Measurements from ENCODE around the gene TRIM15. TPM values are rescaled to one million over a fixed set of nuclear protein-coding genes. Genes with fewer than 3 reads are reported as not detected.

TRIM15 gene
- total RNA-seq, 2 donors from 2014 or later: 0.52 TPM; not detected in 1

GRCh38 chr6:30122515-30122914 is 40.8 kb upstream of the TRIM15 start:
- H3K27ac ChIP-seq: no peak overlapping the region
- H3K4me1 ChIP-seq: peaks cover under 1% of the 10 kb centered on the region
- H3K36me3 ChIP-seq (replicated peaks in 1 of 2; ENCODE audit: insufficient read depth in 1 of 2, low read depth in 2 of 2): no peaks in the 10 kb centered on the region
- peaks cover 0 to under 1% of the 10 kb centered on the region in 2 donors for H3K27me3 ChIP-seq
- H3K9me3 ChIP-seq: no peaks in the 10 kb centered on the region
- intact Hi-C loops (cut with DNase I): no loop called here
- WGBS, 2 donors: 22 to 53% methylated on average over 2 of the region's 2 CpGs
- DNase-seq: no peak
- no peak overlapping the region for H3K4me3 ChIP-seq
- no peak for ATAC-seq
- TF ChIP-seq POLR2A (IDR thresholded peaks at IDR 0.05): no peak
- TF ChIP-seq, protein P1, sequence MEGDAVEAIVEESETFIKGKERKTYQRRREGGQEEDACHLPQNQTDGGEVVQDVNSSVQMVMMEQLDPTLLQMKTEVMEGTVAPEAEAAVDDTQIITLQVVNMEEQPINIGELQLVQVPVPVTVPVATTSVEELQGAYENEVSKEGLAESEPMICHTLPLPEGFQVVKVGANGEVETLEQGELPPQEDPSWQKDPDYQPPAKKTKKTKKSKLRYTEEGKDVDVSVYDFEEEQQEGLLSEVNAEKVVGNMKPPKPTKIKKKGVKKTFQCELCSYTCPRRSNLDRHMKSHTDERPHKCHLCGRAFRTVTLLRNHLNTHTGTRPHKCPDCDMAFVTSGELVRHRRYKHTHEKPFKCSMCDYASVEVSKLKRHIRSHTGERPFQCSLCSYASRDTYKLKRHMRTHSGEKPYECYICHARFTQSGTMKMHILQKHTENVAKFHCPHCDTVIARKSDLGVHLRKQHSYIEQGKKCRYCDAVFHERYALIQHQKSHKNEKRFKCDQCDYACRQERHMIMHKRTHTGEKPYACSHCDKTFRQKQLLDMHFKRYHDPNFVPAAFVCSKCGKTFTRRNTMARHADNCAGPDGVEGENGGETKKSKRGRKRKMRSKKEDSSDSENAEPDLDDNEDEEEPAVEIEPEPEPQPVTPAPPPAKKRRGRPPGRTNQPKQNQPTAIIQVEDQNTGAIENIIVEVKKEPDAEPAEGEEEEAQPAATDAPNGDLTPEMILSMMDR (IDR thresholded peaks at IDR 0.05): no peak

GRCh38 chr6:30127238-30128093 is 35.9 kb upstream of the TRIM15 start:
- intact Hi-C loops (cut with DNase I): no loop called here
- peaks cover 10% of the 10 kb centered on the region for H3K4me1 ChIP-seq
- ATAC-seq (no peak), DNase-seq (peak in 1 of 4 donors; percentile 11)
- H3K27ac ChIP-seq: no peak overlapping the region
- H3K9me3 ChIP-seq: no peaks in the 10 kb centered on the region
- no peaks in the 10 kb centered on the region for H3K36me3 ChIP-seq (replicated peaks in 1 of 2; ENCODE audit: insufficient read depth in 1 of 2, low read depth in 2 of 2)
- H3K27me3 ChIP-seq: peaks cover 0 to 24% of the 10 kb centered on the region in 2 donors
- no peak overlapping the region for H3K4me3 ChIP-seq
- WGBS, 2 donors: 14 to 23% methylated on average over 39 to 50 of the region's 50 CpGs
- TF ChIP-seq, protein P1 (IDR thresholded peaks at IDR 0.05): no peak
- no peak for TF ChIP-seq POLR2A (IDR thresholded peaks at IDR 0.05)

DNA sequence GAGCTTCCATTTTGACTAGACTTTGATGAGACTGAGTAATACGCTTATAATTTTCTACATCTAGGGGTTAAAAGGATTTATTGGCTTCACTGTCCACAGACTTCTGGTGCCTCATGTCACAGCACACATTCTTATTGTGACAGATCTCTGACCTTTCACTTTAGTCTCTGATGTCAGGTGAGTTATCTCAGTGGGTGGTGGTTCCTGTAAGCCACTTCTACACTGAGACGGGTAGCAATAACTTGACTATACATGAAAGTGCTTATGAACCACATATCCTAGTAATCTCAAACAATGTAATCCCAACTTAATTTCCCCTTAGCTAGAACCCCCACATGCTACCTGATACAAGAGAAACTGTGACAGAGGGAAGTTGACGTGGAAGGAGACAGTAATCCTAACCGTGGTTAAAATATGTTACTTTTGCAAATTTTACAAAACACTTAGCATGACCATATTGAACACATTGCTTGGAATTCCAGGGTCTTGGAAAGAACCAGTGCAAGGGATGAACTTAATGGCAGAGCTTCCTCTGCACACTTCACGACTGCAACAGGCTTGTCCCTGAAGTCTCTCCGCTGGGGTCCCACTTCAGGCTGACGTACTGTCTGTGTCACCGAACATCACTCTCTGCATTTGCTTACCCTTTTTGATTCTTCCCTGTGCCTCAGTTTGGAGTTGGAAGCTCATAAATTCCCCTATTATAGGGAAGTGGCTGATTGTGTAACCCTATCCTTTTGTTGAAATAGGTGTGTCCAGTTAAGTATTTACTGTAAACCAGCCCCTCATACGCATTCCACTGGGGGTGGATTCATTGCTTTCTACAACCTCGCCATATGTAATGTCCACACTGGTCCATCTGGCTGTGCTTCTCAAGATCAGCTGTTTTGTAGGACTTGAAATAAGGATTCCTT is 33.8 kb upstream of the TRIM15 start:
- H3K4me3 ChIP-seq: no peak overlapping the region
- H3K27me3 ChIP-seq: peaks cover 0 to 24% of the 10 kb centered on the region in 2 donors
- no peak overlapping the region for H3K27ac ChIP-seq
- DNase-seq (no peak), ATAC-seq (no peak)
- WGBS, 2 donors: 54 to 59% methylated on average over 10 of the region's 10 CpGs
- H3K36me3 ChIP-seq (replicated peaks in 1 of 2; ENCODE audit: insufficient read depth in 1 of 2, low read depth in 2 of 2): no peaks in the 10 kb centered on the region
- peaks cover 10% of the 10 kb centered on the region for H3K4me1 ChIP-seq
- TF ChIP-seq, protein P1 (IDR thresholded peaks at IDR 0.05): no peak
- TF ChIP-seq POLR2A (IDR thresholded peaks at IDR 0.05): no peak
- intact Hi-C loops (cut with DNase I): no loop called here
- no peaks in the 10 kb centered on the region for H3K9me3 ChIP-seq

DNA sequence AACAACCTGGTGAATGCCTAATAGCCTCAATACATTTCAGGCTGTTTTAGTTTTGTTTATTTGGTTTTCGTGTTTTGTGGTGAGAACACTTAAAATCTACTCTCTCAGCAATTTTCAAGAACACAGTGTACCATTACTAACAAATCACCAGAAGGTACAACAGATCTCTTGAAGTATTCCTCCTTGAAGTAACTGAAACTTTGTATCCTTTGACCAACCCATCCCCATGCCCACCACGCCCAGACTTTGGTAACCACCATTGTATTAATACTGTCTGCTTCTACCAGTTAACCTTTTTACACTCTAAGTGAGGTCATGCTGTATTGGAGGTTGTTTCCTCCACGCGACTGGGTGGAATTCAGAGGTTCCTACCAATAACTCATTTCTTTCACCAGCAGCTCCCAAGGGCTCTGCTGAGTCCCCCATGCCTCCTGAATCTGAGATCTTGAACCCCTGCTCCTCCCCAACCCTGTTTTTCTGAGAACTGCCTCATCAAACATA is 33.1 kb upstream of the TRIM15 start:
- Histone ChIP-seq H3K36me3 (replicated peaks in 1 of 2; ENCODE audit: insufficient read depth in 1 of 2, low read depth in 2 of 2) (no peaks in the 10 kb centered on the region), H3K4me3 (no peak overlapping the region), H3K27me3 (peaks cover 0 to 24% of the 10 kb centered on the region in 2 donors), H3K4me1 (peaks cover 10% of the 10 kb centered on the region), H3K27ac (no peak overlapping the region), H3K9me3 (no peaks in the 10 kb centered on the region)
- intact Hi-C loops (cut with DNase I): no loop called here
- DNase-seq (no peak), ATAC-seq (no peak)
- no peak for TF ChIP-seq POLR2A (IDR thresholded peaks at IDR 0.05)
- TF ChIP-seq, protein P1 (IDR thresholded peaks at IDR 0.05): no peak
- 52% methylated on average over 4 of the region's 4 CpGs for WGBS, 2 donors
